Spleen (tissue), 11 donors: ENCODE results near the gene ROBO1. TPM values are rescaled to one million over a fixed set of nuclear protein-coding genes. Genes with fewer than 3 reads are reported as not detected.

ENCODE experiments used
- DNase-seq: peaks from one replicate; pipeline ENCODE4 v3.0.0-alpha.2; 2020
- H3K27ac ChIP-seq, 8 donors: fragments of 200-600 bp; sonication (generic) in 7 of 8; 1 replicate in 4 of 8; 2 replicates in 4 of 8; pipeline versions ENCODE4 v1.5.0 to v1.8.0; 2016 to 2021; ENCODE audit warnings: inconsistent platforms in 4 of 8, mild to moderate bottlenecking in 4 of 8, moderate library complexity in 1 of 8
- H3K27me3 ChIP-seq, 7 donors: fragments of 200-600 bp; sonication (generic) in 6 of 7; replicated peaks in 1 of 7; 1 replicate in 4 of 7; 2 replicates in 3 of 7; pipeline versions ENCODE4 v1.5.0 to v1.8.0; 2016 to 2021; ENCODE audit warnings: inconsistent platforms in 3 of 7, mild to moderate bottlenecking in 1 of 7
- H3K36me3 ChIP-seq, 6 donors: fragments of 200-600 bp; sonication (generic) in 5 of 6; 1 replicate in 4 of 6; 2 replicates in 2 of 6; pipeline versions ENCODE4 v1.5.0 to v1.8.0; 2016 to 2021; ENCODE audit warnings: inconsistent platforms in 2 of 6
- H3K4me1 ChIP-seq, 6 donors: fragments of 200-600 bp; sonication (generic) in 5 of 6; 1 replicate in 3 of 6; 2 replicates in 3 of 6; pipeline versions ENCODE4 v1.5.0 to v1.8.0; 2016 to 2021; ENCODE audit warnings: inconsistent platforms in 3 of 6
- H3K4me3 ChIP-seq, 8 donors: fragments of 200-600 bp; sonication (generic) in 7 of 8; 1 replicate in 4 of 8; 2 replicates in 4 of 8; pipeline versions ENCODE4 v1.5.0 to v1.8.0; 2016 to 2021; ENCODE audit warnings: inconsistent platforms in 4 of 8, mild to moderate bottlenecking in 4 of 8, moderate library complexity in 2 of 8
- H3K9me3 ChIP-seq, 8 donors: fragments of 200-600 bp; sonication (generic) in 7 of 8; 1 replicate in 4 of 8; 2 replicates in 4 of 8; pipeline versions ENCODE4 v1.5.0 to v1.8.0; 2016 to 2021; ENCODE audit warnings: inconsistent platforms in 4 of 8
- CTCF ChIP-seq, 11 experiments: fragments of 200-600 bp in 7 of 11; fragments of 450-650 bp in 4 of 11; sonication (generic) in 4 of 11; IDR thresholded peaks in 8 of 11; conservative IDR thresholded peaks in 3 of 11; 1 replicate in 7 of 11; 2 replicates in 4 of 11; pipeline versions ENCODE4 v1.4.0 to v1.8.0; 2016 to 2021; ENCODE audit warnings: antibody characterized with exemption in 11 of 11, inconsistent platforms in 4 of 11, mild to moderate bottlenecking in 1 of 11
- POLR2A ChIP-seq, 3 donors: fragments of 450-650 bp; IDR thresholded peaks; one replicate each; pipeline ENCODE4 v1.5.1; 2017; ENCODE audit warnings: antibody characterized with exemption in 3 of 3, mild to moderate bottlenecking in 1 of 3
- POLR2AphosphoS5 ChIP-seq, 3 donors: sonication (generic); formaldehyde crosslinking; IDR thresholded peaks; one replicate each; pipeline ENCODE4 v1.5.1; 2017; ENCODE audit warnings: antibody characterized with exemption in 3 of 3
- WGBS, 5 donors: extraction: QIAGEN DNeasy Blood & Tissue Kit in 3 of 5; methylation state at CpG; one replicate each; pipeline versions ENCODE4 v1.1.5 to v1.1.7; 2013 to 2018; 5-methylcytosine and 5-hydroxymethylcytosine counted together
- intact Hi-C: fragments of 100-400 bp; cut with DNase I; formaldehyde crosslinking; loops from one replicate; pipeline ENCODE4 v1.15.0; 2023; ENCODE audit warnings: low total_unique reads
- polyA plus RNA-seq, 3 donors: library from polyadenylated mRNA; stranded (reverse); fragments of 200-250 nt; gene quantifications; one replicate each; pipeline ENCODE4 v1.2.1, GENCODE V29; 2013
- total RNA-seq, 7 donors: library from RNA; depleted of rRNA in 3 of 7; stranded (reverse); fragments of >200 nt in 3 of 7; fragmentation: NEBNext Ultra II Directional in 4 of 7; extraction: Animal tissue kit (Norgen Biotek cat#: 25700) in 4 of 7; gene quantifications; one replicate each; pipeline versions ENCODE4 v1.1.0 to v1.2.1, GENCODE V29; 2016 to 2021
- donor health status: healthy with polysubstance abuse.
- donor health status: DM: no; HTN: no; CAD: no; lungs with moderate emphysema.
- donor health status: DM: no; HTN: no; CAD: no.
- donor health status: Bipolar disorder and iron deficiency.
- donor health status: healthy.
- donor health status: DM: no; HTN: no; CAD: no.
- donor health status: DM: yes; HTN: yes; CAD: no.

The ROBO1 gene
- total and polyA plus RNA-seq, 10 donors, result 3.4 to 37.3 (median 26.0) TPM

- intact Hi-C loops, result no loop called here
- H3K9me3 ChIP-seq, result peaks cover 0 to 5% (median 0%) of the 10 kb centered on the region in 8 donors
- no peak overlapping the region for H3K27ac ChIP-seq
- H3K4me3 ChIP-seq, result no peak overlapping the region
- no peak for DNase-seq
- H3K27me3 ChIP-seq, result no peaks in the 10 kb centered on the region
- no peaks in the 10 kb centered on the region for H3K4me1 ChIP-seq
- 69 to 91% (median 77%) methylated on average over 2 of the region's 2 CpGs for WGBS, 5 donors
- no peaks in the 10 kb centered on the region for H3K36me3 ChIP-seq
- no peak for TF ChIP-seq POLR2AphosphoS5 (IDR thresholded peaks at IDR 0.05)
Measured at GRCh38 chr3:79672731-79673130, 95.1 kb downstream of the ROBO1 start.

DNA sequence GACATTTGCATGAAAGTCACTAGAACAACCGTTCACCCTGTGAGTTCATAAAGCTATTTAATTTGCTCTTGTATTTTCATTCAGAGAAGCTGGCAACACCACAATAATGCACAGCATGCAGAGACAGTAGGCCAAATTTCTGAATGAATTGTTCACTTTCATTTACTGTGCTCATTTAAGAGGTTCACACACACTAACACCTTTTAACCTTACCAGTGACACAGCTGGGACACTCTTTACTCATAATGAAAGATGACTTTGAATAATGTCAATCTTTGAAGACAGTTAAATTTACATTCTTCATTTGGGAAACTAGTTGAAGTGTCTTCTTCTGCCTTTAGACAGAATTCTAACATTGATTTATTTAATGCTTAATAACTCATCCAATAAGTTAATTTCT, 95.7 kb downstream of the ROBO1 start:
- H3K4me1 ChIP-seq, result no peaks in the 10 kb centered on the region
- no peak overlapping the region for H3K27ac ChIP-seq
- no peaks in the 10 kb centered on the region for H3K27me3 ChIP-seq
- no peak for TF ChIP-seq POLR2A (IDR thresholded peaks at IDR 0.05)
- no peak for TF ChIP-seq POLR2AphosphoS5 (IDR thresholded peaks at IDR 0.05)
- no peak for TF ChIP-seq CTCF (IDR thresholded peaks at IDR 0.05 in 8 of 11, conservative IDR thresholded peaks at IDR 0.05 in 3 of 11)
- no peaks in the 10 kb centered on the region for H3K36me3 ChIP-seq
- no peak for DNase-seq
- 53 to 81% (median 63%) methylated on average over 1 of the region's 1 CpG for WGBS, 5 donors
- H3K4me3 ChIP-seq, result no peak overlapping the region
- intact Hi-C loops, result no loop called here
- H3K9me3 ChIP-seq, result peaks cover 0 to 5% (median 0%) of the 10 kb centered on the region in 8 donors

DNA sequence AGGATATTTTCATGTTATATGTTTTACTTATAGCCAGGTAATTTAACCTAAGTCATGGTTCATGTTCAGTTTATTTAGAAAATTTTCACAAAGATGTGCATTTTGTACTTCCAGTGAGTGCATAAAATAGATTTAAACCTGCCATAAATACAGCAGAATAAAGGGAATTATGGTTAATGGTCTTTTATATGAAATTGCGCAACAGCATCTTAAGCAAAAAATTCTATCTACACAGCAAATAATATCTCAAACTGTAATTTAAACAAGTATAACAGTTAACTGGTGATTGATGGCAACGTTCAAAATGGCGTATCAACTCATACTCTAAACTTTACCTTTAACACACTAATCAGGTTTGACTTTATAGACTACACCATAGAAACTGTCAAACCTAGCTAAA, 97.6 kb downstream of the ROBO1 start:
- WGBS, 5 donors, result 52 to 90% (median 71%) methylated on average over 3 of the region's 3 CpGs
- Histone ChIP-seq H3K4me1 (no peaks in the 10 kb centered on the region), H3K4me3 (no peak overlapping the region), H3K27ac (no peak overlapping the region), H3K27me3 (no peaks in the 10 kb centered on the region), H3K36me3 (no peaks in the 10 kb centered on the region), H3K9me3 (peaks cover 0 to 4% (median 0%) of the 10 kb centered on the region in 8 donors)
- DNase-seq, result no peak
- TF ChIP-seq POLR2A (IDR thresholded peaks at IDR 0.05), result no peak
- TF ChIP-seq POLR2AphosphoS5 (IDR thresholded peaks at IDR 0.05), result no peak
- intact Hi-C loops, result no loop called here

DNA sequence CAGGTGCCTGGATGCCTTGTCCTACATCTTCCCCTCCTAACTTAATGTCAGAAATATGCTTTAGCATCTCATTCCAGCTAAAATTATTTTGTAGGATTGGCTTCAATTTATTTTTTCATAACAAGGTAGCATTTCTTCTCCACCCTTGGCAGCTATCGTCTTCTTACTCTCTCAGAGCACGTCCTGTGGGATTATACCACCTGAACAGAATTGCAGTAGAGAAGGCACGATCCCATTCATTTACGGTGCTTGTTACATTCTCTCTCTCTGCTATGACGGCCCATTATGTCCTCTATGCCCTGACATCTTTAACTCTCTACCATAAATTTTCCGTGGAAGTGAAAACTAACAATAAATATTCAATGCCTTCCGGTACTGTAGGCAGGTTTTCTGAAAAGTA, 103.3 kb downstream of the ROBO1 start:
- Histone ChIP-seq H3K27me3 (no peaks in the 10 kb centered on the region), H3K27ac (no peak overlapping the region), H3K4me1 (no peaks in the 10 kb centered on the region), H3K36me3 (no peaks in the 10 kb centered on the region), H3K4me3 (no peak overlapping the region), H3K9me3 (peaks cover 0 to 7% (median 2%) of the 10 kb centered on the region in 8 donors)
- WGBS, 5 donors, result 83 to 89% (median 87%) methylated on average over 7 of the region's 7 CpGs
- TF ChIP-seq POLR2A (IDR thresholded peaks at IDR 0.05) (no peak), CTCF (IDR thresholded peaks at IDR 0.05 in 8 of 11, conservative IDR thresholded peaks at IDR 0.05 in 3 of 11) (no peak), POLR2AphosphoS5 (IDR thresholded peaks at IDR 0.05) (no peak)
- no peak for DNase-seq
- intact Hi-C loops, result no loop called here

GRCh38 chr3:79661896-79662295, 105.9 kb downstream of the ROBO1 start:
- no peaks in the 10 kb centered on the region for H3K4me1 ChIP-seq
- no peaks in the 10 kb centered on the region for H3K36me3 ChIP-seq
- H3K27ac ChIP-seq, result no peak overlapping the region
- TF ChIP-seq POLR2AphosphoS5 (IDR thresholded peaks at IDR 0.05), result no peak
- no peak for TF ChIP-seq CTCF (IDR thresholded peaks at IDR 0.05 in 8 of 11, conservative IDR thresholded peaks at IDR 0.05 in 3 of 11)
- TF ChIP-seq POLR2A (IDR thresholded peaks at IDR 0.05), result no peak
- no peak for DNase-seq
- no peaks in the 10 kb centered on the region for H3K27me3 ChIP-seq
- 55 to 71% (median 64%) methylated on average over 3 of the region's 3 CpGs for whole genome bisulfite sequencing, 5 donors
- H3K4me3 ChIP-seq, result no peak overlapping the region
- intact Hi-C loops, result no loop called here
- peaks cover 0 to 11% (median 2%) of the 10 kb centered on the region in 8 donors for H3K9me3 ChIP-seq
